HCT116 (cell line): Measurements from ENCODE around the gene ADAMTS13. TPM values are rescaled to one million over a fixed set of nuclear protein-coding genes. Genes with fewer than 3 reads are reported as not detected.

ENCODE experiments used
- ATAC-seq: fragments of 200-7000 bp; cut with Tn5 transposase; 2 replicates; pipeline ENCODE4 v1.9.1; 2020; ENCODE audit warnings: mild to moderate bottlenecking, moderate library complexity
- BruUV-seq: library from RNA; stranded (reverse); fragments of 400-500 nt; replicated peaks from 2 replicates; lab custom pipeline; 2021; lab: Mats Ljungman, UMichigan
- CTCF ChIA-PET: fragments of 300-600 bp; sonication (Branson Sonifier 250); formaldehyde crosslinking; loops from one replicate; lab custom pipeline; 2021; ENCODE audit warnings: antibody characterized with exemption; lab: Charles Lee
- POLR2A ChIA-PET: fragments of 300-600, 350-600 bp; sonication (Branson Sonifier 250); formaldehyde crosslinking; loops from one replicate; lab custom pipeline; 2021; ENCODE audit warnings: antibody characterized with exemption; lab: Charles Lee
- RAD21 ChIA-PET, 2 experiments: fragments of 300-600 bp; sonication (Branson Sonifier 250); formaldehyde crosslinking; loops; one replicate each; lab custom pipeline; 2023; ENCODE audit warnings: low total read pairs in 2 of 2; ENCODE audit not compliant: uncharacterized antibody in 2 of 2, unreplicated experiment in 2 of 2, low non-redundant PET in 1 of 2; lab: Charles Lee
- DNase-seq: peaks from one replicate; pipeline ENCODE4 v3.0.0-alpha.2; 2010; ENCODE audit warnings: low read depth, low spot score
- H2AFZ ChIP-seq: fragments of 200-600 bp; shearing (Covaris generic), sonication (generic); 2 replicates; pipeline ENCODE4 v1.6.1; 2017; ENCODE audit warnings: low read depth, mixed run types, mixed read lengths, antibody characterized with exemption, low read length; ENCODE audit not compliant: poor library complexity, severe bottlenecking
- H3K27ac ChIP-seq: 2 replicates; pipeline ENCODE4 v1.5.1; 2012; ENCODE audit warnings: low read depth, low read length
- H3K27me3 ChIP-seq: fragments of 200-600 bp; sonication (generic); 2 replicates; pipeline ENCODE4 v1.6.1; 2016; ENCODE audit warnings: mixed run types, low read length, mixed read lengths; ENCODE audit not compliant: insufficient read depth
- H3K36me3 ChIP-seq, 2 experiments: fragments of 200-500 bp in 1 of 2; fragments of 200-600 bp in 1 of 2; sonication (Bioruptor generic) in 1 of 2; sonication (generic) in 1 of 2; 2 replicates each; pipeline versions ENCODE4 v1.5.1 to v1.6.1; 2014 to 2016; ENCODE audit warnings: low read length in 2 of 2, inconsistent platforms in 1 of 2, mixed read lengths in 1 of 2, mixed run types in 1 of 2; ENCODE audit not compliant: insufficient read depth in 2 of 2, control insufficient read depth in 1 of 2
- H3K4me1 ChIP-seq, 2 experiments: fragments of 200-600 bp in 1 of 2; sonication (generic) in 1 of 2; 2 replicates each; pipeline versions ENCODE4 v1.5.1 to v1.6.1; 2012 to 2017; ENCODE audit warnings: low read length in 2 of 2, inconsistent platforms in 1 of 2, mild to moderate bottlenecking in 1 of 2, mixed read lengths in 1 of 2, mixed run types in 1 of 2, moderate library complexity in 1 of 2; ENCODE audit not compliant: insufficient read depth in 2 of 2, control insufficient read depth in 1 of 2
- H3K4me2 ChIP-seq: fragments of 200-600 bp; sonication (generic); 2 replicates; pipeline ENCODE4 v1.6.1; 2017; ENCODE audit warnings: mixed run types, low read length, mixed read lengths
- H3K4me3 ChIP-seq, 2 experiments: fragments of 200-600 bp in 1 of 2; sonication (generic) in 1 of 2; replicated peaks in 1 of 2; 2 replicates each; pipeline ENCODE4 v1.5.1; 2011 to 2016; ENCODE audit warnings: low read length in 2 of 2, control low read depth in 1 of 2, low read depth in 1 of 2, mild to moderate bottlenecking in 1 of 2, mixed read lengths in 1 of 2, mixed run types in 1 of 2
- H3K79me2 ChIP-seq: fragments of 200-600 bp; sonication (generic); 2 replicates; pipeline ENCODE4 v1.6.1; 2017; ENCODE audit warnings: mild to moderate bottlenecking, mixed run types, low read length, moderate library complexity, mixed read lengths; ENCODE audit not compliant: insufficient read depth
- H3K9ac ChIP-seq: fragments of 200-600 bp; sonication (generic); 2 replicates; pipeline ENCODE4 v1.6.1; 2016; ENCODE audit warnings: low read length, mixed read lengths
- H3K9me2 ChIP-seq: fragments of 200-600 bp; sonication (generic), shearing (Covaris generic); 2 replicates; pipeline ENCODE4 v1.6.1; 2017; ENCODE audit warnings: mixed run types, mild to moderate bottlenecking, moderate library complexity; ENCODE audit not compliant: insufficient read depth
- H3K9me3 ChIP-seq, 2 experiments: fragments of 200-500 bp in 1 of 2; fragments of 200-600 bp in 1 of 2; sonication (Bioruptor generic) in 1 of 2; sonication (generic) in 1 of 2; 2 replicates each; pipeline ENCODE4 v1.6.1; 2014 to 2017; ENCODE audit warnings: low read length in 2 of 2, mixed read lengths in 2 of 2, inconsistent platforms in 1 of 2, low read depth in 1 of 2, mild to moderate bottlenecking in 1 of 2, mixed run types in 1 of 2, moderate library complexity in 1 of 2; ENCODE audit not compliant: control insufficient read depth in 1 of 2, insufficient read depth in 1 of 2
- H4K20me1 ChIP-seq: fragments of 200-600 bp; sonication (generic), shearing (Covaris generic); 2 replicates; pipeline ENCODE4 v1.6.1; 2017; ENCODE audit warnings: mixed run types, mild to moderate bottlenecking, moderate library complexity; ENCODE audit not compliant: insufficient read depth
- CEBPB ChIP-seq: IDR thresholded peaks from 2 replicates; pipeline ENCODE4 v1.6.1; 2012; ENCODE audit warnings: low read depth
- EGR1 ChIP-seq: IDR thresholded peaks from 2 replicates; pipeline ENCODE4 v1.6.1; 2012; ENCODE audit warnings: low read depth
- EZH2phosphoT487 ChIP-seq: fragments of 200-600 bp; IDR thresholded peaks from 2 replicates; pipeline ENCODE4 v1.6.1; 2018; ENCODE audit warnings: antibody characterized with exemption, borderline replicate concordance
- MAX ChIP-seq: IDR thresholded peaks from 2 replicates; pipeline ENCODE4 v1.6.1; 2012
- POLR2AphosphoS5 ChIP-seq: IDR thresholded peaks from 2 replicates; pipeline ENCODE4 v1.6.1; 2011; ENCODE audit warnings: mild to moderate bottlenecking, low read depth, low read length, moderate library complexity
- SRF ChIP-seq: IDR thresholded peaks from 2 replicates; pipeline ENCODE4 v1.6.1; 2012; ENCODE audit warnings: low read depth
- TCF7L2 ChIP-seq: IDR thresholded peaks from 2 replicates; pipeline ENCODE4 v1.7.0; 2011; ENCODE audit warnings: borderline replicate concordance, inconsistent platforms; ENCODE audit not compliant: insufficient read depth, insufficient read length; ENCODE audit errors: extremely low read depth
- YY1 ChIP-seq: IDR thresholded peaks from 2 replicates; pipeline ENCODE4 v1.6.1; 2011; ENCODE audit warnings: low read length, low read depth, moderate library complexity, mild to moderate bottlenecking; ENCODE audit not compliant: insufficient replicate concordance; ENCODE audit errors: extremely low read depth
- intact Hi-C: fragments of 100-400 bp; cut with micrococcal nuclease; formaldehyde crosslinking; loops from 2 replicates; pipeline ENCODE4 v1.10.0; 2022
- total RNA-seq: library from RNA; stranded (reverse); gene quantifications from one replicate; pipeline ENCODE4 v1.2.1, GENCODE V29; 2021; ENCODE audit not compliant: unreplicated experiment

ADAMTS13 gene
- total RNA-seq, 1 experiment from 2014 or later: 9.2 TPM

- TF ChIP-seq TCF7L2: peak; percentile 64
- no peak for TF ChIP-seq EZH2phosphoT487
- TF ChIP-seq MAX: peak; percentile 93; the same call in 1 of the 2 replicates
- no peak for TF ChIP-seq CEBPB
- TF ChIP-seq EGR1: peak; percentile 50; the same call in 1 of the 2 replicates
Measured at GRCh38 chr9:133417541-133418461, 4.4 kb upstream of the ADAMTS13 start, which contains the start of gene REXO4 (continued).

- H3K9ac ChIP-seq: peak overlapping the region; percentile 93
Measured at GRCh38 chr9:133419005-133419404, 3.2 kb upstream of the ADAMTS13 start.

More at GRCh38 chr9:133419005-133419404, 3.2 kb upstream of the ADAMTS13 start:
- ChIA-PET RAD21 (no interaction called here), POLR2A (interaction anchor here (0.6 to 1.6 kb wide), 2 partner anchors 40 to 1116 kb away, joined by 6 to 8 read pairs; partner anchors contain the start of gene CACFD1), CTCF (interaction anchor here (1.4 kb wide), 1 partner anchor 11 kb away, joined by 3 read pairs; no protein-coding TSS in a partner anchor)
- TF ChIP-seq EZH2phosphoT487: no peak
- TF ChIP-seq YY1: peak; percentile 58
- TF ChIP-seq SRF: no peak
- peak; percentile 59 for TF ChIP-seq POLR2AphosphoS5
- intact Hi-C loops: loop anchor here (5.0 kb wide), 1 partner anchor 43 kb away; no protein-coding TSS in a partner anchor
- Histone ChIP-seq H3K4me2 (peak overlapping the region; percentile 82), H3K9me2 (no peaks in the 10 kb centered on the region), H3K36me3 (peaks cover 10 to 26% of the 10 kb centered on the region in 2 experiments; a peak in 2 of 4 replicates), H3K9me3 (no peaks in the 10 kb centered on the region), H3K4me3 (peak overlapping the region; percentile 96 to 98), H2AFZ (no peak overlapping the region), H3K79me2 (peaks cover 38% of the 10 kb centered on the region), H3K27ac (peak overlapping the region; percentile 83), H3K27me3 (no peaks in the 10 kb centered on the region), H4K20me1 (no peaks in the 10 kb centered on the region), H3K4me1 (peaks cover 7 to 28% of the 10 kb centered on the region in 2 experiments; a peak in 3 of 4 replicates)
- ATAC-seq: no peak
- BruUV-seq: no TSS peak
- DNase-seq: no peak
